HEK293T (cell line): Measurements from ENCODE around the gene MORN1.

Experiments used
- BHLHE40 ChIP-seq: fragments of 450-650 bp; IDR thresholded peaks from 2 replicates; pipeline ENCODE4 v1.6.1; 2016; ENCODE audit warnings: mild to moderate bottlenecking, moderate library complexity, borderline replicate concordance
- FOXM1 ChIP-seq: fragments of 450-650 bp; IDR thresholded peaks from 2 replicates; pipeline ENCODE4 v1.6.1; 2017; ENCODE audit warnings: mild to moderate bottlenecking, borderline replicate concordance

- TF ChIP-seq FOXM1: no peak
- TF ChIP-seq BHLHE40: no peak
These were observed 11.9 kb upstream of the MORN1 start for GRCh38 chr1:2403273-2403672.
